GM19372 (cell line): ENCODE measurements around the gene CLIP3.
A peak's percentile ranks its signal among the peaks of the same experiment; 100 is the strongest.

Experiments
- ATAC-seq: cut with Tn5 transposase; IDR thresholded peaks from one replicate; pipeline ENCODE4 v1.9.1; 2021; ENCODE audit warnings: mild to moderate bottlenecking, low read depth, moderate library complexity; ENCODE audit not compliant: unreplicated experiment

CLIP3 gene

DNA sequence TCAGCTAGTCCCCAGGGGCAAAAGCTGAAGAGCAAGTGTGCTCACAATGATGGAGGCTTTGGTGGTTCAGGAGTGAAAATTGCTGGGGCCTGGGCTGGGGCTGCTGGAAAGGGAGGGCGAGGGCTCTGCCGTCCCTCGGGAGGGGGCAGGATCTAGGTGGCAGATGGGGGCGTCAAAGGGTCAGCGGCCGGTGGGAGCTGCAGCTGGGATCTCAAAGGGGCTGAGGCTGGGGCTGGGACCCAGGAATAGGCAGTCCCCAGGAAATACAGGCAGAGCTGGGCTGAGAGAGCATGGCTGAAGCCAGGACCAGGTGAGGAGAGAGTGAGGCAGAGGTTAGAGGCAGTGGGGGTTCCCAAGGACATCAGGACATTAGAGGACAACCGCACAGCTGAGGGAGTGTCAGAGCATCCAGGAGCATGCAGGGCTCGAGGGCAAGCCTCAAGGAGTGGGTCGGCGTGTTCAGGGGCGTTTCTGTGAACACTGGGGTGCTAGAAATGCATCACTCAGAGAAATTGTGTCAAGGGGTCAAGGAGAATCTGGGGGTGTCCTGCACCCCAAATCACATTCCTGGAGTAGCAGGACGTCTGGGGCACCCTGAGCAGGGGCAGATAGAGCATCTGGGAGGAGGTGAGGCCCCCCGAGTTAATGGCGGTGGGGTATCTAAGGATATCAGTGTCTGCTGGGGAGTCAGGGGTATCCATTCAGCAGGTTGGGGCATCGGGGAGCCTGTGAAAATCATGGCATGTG is 22.9 kb downstream of the CLIP3 start:
- no peak for ATAC-seq

DNA sequence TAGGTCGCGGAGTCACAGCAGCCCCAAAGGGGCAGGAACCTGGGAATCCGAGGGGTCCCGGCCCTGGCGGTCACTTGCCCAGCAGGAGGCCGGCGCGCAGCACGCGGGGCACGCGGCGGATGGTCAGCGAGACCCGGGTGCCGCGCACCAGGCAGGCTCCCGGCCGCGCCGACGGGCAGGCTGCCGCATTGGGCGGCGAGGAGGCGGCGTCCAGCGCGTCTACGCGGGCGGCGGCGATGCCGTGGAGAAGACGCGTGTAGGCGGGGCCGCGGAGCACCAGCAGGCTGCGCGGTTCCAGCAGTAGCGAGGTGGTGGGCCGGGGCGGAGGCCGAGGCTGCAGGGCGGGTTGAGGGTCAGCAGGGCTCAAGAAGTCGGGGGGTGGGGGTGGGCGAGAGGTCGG is 23.5 kb downstream of the CLIP3 start:
- ATAC-seq, result no peak

DNA sequence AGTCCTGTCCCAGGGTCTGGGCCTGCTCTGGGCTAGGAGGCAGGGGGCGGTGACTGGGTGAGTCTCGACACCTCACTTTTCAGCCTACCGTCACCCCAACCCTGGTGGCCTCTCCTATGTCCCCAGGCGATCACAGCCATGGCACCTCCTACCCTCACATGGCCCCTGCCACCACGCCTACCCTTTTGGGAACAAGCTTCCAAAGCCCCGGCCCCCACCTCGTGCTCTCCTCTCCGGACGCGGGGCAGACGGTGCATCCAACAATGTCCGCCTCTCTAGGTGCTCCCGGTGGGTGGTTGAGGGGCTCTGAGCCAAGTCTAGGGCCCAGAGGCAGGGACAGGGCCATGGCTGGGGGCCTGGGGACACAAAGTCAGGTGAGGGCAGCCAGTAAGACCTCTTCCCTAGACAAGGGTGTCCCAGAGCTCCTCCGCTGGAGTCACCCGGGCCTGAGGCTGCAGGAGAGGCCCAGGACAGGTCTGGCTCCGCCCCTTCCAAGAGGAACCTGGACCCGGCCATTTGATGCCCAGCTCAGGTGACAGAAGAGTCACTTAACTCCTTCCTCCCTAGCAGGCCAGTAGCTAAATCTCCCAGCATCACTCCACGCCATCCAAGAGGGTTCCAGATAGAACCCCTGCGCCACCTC is 24.2 kb downstream of the CLIP3 start, which contains the start of gene SYNE4:
Gene SYNE4 (minus strand): TSS at position 478 of the 643 bp plus-strand sequence. CDS start 132 bp downstream, at position 346.
- no peak for ATAC-seq

DNA sequence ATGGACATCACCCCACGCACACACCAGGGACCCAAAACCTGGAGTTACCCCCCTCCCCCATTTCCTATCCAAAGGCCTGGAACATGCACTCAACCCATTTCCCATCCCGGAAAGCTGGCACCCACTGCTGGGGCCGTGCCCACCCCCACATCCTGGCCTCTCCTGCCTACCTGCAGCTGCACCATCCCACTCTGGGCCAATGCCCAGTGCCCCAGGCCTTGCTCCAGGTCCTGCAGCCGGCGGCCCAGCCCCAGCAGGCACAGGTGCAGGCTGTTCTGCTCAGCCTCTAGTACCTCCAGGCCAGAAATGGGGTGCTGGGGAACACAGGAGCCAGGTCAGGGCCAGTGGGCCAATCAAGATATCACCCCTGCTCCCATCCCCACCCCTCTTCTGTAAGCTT is 25.7 kb downstream of the CLIP3 start:
- ATAC-seq, result no peak

DNA sequence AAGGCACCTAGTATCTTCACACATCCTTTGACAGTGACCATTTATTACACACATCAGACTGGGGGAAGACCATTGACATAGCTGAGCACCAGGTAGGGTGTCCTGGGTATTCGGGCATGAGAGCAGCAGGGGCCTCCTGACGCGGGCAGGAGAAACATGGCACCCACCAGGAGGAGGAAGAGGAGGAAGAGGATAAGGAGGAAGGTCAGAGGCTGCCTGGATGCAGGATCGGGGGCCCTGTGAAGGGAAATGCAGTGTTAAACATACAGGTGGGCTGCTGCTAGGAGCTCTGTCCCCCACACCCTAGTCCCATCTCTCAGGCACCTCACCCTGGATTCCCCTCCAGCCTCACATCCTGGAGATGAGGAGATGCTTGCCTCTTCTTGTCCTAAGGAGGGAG is 29.4 kb downstream of the CLIP3 start:
- no peak for ATAC-seq

DNA sequence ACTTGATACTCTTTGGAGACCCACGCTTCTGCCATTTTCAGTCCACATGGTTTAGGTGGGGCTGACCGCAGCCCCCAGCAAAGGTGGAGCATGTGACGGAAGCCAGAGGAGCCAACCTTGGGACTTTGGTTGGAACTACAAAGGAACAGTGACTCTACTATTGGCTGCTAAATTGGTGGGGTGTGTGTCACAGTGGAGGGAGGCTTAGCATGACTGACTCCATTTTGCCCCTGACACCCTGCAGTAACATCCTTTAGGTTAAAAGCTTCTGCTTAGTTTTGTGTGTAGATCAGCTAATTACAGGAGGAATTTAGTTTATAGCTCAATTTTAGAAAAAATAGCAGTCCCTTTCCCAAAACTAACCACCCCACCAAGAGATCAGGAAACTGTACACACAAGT is 31.1 kb downstream of the CLIP3 start:
- no peak for ATAC-seq

DNA sequence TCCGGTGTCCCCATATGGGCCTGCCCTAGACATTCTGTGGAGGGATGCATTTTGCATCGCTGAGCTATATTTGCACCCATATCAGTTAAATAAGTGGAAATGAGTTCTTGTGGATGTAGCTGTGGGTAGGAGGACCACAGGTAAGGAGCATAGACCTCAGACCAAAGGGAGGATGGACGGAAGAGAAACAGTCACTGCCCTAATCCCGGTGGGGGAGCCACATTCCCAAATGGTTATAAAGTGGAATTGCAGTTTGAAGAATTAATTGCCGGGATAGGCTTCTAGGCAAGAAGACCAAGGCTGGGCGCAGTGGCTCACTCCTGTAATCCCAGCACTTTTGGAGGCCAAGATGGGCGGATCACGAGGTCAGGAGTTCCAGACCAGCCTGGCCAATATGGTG is 35.9 kb downstream of the CLIP3 start:
- no peak for ATAC-seq

DNA sequence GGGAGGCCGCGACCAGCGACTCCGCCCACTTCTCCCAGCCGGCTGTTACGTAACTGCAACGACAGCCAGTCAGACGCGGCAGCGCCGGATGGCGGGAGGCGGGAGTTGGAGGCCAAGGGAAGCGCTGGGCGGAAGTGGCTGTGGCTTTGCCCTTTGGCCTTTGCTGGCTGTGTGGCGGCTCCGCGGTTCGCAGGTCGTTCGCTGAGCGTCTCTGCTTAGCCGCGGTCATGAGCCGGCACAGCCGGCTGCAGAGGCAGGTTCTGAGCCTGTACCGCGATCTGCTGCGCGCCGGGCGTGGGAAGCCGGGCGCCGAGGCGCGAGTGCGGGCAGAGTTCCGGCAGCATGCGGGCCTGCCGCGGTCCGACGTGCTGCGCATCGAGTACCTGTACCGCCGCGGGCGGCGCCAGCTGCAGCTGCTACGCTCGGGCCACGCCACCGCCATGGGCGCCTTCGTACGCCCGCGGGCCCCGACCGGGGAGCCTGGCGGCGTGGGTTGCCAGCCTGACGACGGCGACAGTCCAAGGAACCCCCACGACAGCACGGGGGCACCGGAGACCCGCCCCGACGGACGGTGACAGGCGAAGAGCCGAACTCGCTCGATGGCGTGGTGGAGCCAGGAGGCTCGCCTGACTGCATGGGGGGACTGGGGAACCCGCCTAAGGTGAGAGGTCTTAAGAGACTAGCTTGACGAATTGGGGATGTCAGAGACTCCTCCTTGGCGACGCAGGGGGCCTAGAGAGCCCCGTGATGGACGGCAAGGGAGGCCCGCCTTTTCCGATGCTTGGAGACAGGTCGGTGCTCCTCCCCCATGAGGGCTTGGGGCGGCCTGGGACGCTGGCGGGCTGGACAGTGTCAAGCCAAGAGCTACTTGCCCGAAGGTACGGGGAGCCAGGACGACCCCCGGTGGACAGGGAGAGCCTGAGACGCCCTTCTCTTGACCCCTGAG is 37.4 kb downstream of the CLIP3 start, which contains the start of gene SDHAF1:
Gene SDHAF1 (plus strand): TSS at position 141 of the 946 bp plus-strand sequence. CDS start 87 bp downstream, at position 228.
- peak; percentile 83 for ATAC-seq

DNA sequence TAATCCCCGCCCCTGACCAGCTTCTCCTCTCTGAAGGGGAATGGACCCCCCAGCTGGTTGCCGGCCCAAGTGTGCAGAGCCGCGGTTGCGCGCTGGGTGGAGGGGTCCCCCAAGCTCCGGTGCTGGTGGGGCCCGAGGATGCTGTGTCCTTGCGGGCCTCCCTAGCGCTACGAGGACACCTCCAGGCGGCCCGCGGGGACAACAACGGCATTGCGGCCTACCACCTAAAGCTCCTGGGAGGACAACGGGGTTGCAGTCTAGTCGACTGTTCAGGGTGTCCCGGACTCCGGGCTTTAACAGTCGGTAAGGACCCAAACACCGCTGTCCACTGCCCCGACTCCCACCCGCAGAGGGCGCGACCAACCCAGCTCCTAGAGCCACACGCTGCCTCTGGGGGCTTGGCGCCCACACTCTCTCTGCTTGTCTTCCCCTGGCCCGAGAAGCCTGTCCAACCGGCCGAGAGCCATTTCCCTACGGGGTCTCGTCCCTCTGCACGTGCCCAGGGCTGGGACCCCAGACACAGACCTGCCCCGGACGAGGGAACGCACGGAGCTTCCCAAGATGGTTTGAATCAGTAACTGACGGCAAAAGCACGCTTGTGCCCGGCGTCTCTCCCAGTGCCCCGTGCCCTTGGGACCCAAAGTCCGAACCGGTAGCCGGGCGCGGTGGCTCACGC is 38.6 kb downstream of the CLIP3 start:
- ATAC-seq, result no peak

DNA sequence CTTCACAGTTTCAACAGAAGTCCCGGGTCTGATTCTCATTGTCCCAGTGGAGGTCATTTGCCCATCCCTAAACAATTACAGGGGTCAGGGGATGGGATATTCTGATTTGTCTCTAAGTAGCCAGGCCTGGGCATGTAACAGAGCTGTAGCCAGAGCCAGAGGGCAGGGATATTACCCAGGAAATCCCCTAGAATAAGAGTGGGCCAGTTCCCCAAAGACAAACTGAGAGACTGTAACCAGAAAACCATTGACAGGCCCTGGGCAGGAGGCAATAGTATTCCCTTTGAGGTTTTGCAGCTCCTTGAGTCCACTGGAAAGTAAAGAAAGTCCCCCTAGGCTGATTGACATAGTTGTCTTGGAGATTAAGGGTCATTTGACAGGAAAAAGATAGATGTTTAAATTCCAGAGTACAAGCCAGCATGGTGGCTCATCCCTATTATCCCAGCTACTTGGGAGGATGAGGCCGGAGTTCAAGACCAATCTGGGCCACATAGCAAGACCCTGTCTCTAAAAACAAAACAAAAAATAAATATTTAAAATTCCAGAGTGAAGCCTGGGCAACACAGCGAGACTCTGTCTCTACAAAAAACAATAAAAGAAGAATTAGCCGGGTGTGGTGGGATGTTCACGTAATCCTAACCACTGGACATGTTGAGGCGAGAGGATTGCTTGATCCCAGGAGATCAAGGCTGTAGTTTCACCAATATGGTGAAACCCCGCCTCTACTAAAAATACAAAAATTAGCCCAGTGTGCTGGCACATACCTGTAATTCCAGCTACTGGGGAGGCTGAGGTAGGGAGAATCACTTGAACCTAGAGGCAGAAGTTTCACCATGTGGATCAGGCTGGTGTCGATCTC is 39.5 kb downstream of the CLIP3 start:
- ATAC-seq, result no peak

DNA sequence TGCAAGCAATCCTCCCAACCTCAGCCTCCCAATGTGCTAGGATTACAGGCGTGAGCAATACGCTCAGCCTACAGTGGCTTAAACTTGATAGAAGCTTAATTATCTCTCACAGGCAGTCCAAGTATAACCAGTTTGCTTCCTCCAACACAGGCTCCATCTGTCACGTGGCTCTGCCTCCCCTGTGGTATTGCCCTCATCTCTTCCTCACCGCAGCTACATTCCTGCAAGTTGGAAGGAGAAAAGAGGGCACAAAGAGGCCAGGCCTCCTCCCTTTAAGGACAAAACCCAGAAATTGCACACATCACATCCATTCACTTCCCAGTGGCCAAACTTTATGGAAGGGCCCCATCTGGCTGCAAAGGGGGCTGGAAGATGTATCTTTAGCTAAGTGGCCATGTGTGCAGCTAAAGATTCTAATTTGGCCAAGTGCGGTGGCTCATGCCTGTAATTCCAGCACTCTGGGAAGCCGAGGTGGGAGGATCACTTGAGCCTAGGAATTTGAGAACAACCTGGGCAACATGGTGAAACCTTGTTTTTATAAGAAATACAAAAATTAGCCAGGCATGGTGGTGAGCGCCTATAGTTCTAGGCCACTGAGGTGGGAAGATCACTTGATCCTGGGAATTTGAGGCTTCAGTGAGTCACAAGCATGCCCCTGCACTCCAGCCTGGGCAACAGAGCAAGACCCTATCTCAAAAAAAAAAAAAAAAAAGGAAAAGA is 40.8 kb downstream of the CLIP3 start:
- ATAC-seq, result no peak

DNA sequence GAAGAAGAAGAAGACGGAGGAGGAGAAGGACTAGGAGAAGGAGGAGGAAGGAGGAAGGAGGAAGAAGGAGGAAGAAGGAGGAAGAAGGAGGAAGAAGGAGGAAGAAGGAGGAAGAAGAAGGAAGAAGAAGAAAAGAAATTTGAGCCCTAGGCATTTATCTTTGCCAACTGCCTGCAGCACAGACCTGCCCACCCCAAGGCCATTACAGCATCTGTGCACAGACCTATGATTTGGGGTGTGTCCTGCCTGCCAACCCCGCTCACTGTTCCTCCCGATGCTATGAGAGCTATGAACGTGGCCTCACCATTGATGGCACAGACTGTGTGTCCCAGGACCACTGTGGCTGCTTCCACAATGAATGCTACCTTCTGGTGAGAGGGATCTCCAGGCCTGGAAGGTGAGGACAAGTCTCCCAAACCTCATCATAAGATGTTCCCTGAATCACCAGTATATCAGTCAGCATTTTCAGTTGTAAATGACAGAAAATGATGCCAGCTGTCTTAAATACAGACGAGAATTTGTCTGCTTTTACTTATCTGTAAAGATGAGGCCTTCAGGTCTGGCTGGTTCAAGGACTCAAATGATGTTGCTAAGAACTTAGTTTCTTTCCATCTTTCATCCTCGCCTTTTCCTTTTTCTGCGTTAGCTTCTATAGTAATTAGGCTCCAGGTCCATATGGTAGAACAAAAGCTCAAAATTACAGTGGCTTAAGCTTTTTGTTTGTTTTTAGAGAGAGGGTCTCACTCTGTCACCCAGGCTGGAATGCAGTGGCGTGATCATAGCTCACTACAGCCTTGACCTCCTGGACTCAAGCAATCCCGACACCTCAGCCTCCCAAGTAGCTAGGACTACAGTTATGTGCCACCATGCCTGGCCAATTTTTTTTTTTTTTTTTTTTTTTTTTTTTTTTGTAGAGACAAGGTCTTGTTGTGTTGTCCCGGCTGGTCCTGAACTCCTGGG is 41.6 kb downstream of the CLIP3 start:
- no peak for ATAC-seq

DNA sequence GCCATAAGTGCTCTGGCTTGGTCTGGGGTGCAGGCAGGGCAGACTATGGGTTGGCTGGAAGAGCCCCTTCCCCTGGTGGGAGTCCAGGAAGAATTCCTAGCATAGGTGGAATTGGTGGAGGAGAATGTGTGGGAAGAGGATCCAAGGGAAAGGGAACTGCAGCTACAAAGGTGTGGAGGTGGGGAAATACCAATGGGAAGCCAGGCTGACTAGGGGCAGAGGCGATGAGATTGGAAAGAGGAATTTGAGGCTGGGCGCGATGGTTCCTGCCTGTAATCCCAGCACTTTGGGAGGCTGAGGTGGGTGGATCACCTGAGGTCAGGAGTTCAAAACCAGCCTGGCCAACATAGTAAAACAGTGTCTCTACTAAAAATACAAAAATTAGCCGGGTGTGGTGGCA is 42.5 kb downstream of the CLIP3 start:
- no peak for ATAC-seq

DNA sequence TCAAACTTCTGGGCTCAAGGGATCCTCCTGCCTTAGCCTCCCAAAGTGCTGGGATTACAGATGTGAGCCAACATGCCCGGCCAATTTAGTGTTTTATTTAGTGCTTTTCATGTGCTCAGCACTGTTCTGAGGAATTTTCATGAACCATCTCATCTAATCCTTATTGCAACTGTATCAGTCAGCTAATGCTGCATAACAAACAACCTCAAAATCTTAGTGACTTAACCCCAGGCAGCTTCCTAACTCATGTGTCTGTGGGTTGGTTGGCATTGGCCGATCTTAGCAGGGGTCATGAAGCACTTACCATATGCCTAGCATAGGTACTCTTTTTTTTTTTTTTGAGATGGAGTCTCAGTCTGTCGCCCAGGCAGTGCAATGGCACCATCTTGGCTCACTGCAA is 43.8 kb downstream of the CLIP3 start:
- ATAC-seq, result no peak

DNA sequence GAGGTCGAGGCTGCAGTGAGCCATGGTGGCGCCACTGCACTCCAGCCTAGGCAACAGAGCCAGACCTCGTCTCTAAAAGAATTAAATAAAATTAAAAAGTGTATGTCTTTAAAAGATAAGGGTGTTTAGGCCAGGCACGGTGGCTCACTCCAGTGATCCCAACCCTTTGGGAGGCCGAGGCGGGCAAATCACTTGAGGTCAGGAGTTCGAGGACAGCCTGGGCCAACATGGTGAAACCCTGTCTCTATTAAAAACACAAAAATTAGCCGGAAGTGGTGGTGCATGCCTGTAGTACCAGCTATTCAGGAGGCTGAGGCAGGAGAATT is 45.1 kb downstream of the CLIP3 start:
- no peak for ATAC-seq

DNA sequence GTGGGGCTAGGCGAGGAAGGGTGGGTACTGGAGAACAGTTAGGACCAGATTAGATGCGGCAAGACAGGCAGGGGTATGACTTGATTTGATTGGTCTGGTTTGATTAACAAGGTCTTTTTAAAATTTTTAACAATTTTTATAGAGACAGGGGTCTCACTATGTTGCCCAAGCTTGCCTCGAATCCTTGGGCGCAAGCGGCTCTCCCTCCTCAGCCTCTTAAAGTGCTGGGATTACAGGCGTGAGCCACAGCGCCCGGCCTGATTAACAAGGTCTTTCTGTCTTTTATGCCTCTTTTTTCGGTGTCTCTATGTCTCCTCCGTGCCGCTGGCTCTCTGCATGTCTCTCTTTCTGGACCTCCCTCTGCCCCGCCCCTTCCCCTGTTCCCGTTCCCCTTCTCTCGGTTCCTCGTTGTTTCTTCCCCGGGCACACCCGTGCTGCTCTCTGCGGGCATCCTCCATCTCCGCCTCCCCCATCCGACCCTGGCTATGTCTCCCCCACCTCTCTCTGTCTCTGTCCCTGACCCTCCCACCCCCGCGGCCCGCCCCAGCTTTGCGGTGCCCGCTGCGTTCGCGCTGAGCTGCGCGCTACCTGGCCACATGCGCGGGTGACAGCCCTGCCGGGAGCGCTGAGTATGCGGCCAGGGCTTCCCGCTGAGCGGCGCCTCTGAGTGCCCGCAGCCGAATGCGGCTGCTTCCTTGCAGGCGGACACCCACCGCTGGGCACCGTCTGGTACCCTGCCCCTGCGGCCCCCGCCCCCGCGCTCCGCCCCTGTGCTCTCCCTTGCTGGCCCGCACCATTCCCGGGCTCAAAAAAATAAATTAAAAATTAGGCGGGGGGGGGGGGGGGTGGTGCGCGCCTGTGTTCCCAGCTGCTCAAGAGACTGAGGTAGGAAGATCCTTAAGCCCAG is 45.8 kb downstream of the CLIP3 start:
- ATAC-seq, result no peak

DNA sequence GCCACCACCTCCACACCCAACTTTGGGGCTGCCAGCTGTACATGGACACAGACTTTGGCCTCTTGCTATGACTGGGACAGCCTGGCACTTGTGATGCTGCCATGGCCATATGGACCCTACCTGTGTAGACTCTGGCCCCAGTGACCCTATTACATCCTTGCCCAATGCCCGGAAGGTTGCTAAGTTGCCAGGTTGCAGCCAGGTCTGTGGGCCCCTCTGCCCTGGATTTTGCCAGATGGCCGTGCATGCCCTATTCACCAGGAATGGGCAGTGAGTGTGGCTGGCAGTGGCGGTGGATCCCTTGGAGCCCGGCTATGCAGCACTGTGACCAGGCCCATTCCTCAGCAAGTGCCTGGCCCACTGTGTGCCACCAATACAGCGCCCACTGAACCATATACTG is 46.6 kb downstream of the CLIP3 start:
- no peak for ATAC-seq
